ENCODE data around the gene FUBP3. TPM values are rescaled to one million over a fixed set of nuclear protein-coding genes. Genes with fewer than 3 reads are reported as not detected.

Gene FUBP3
- total RNA-seq, 4 donors from 2014 or later: 22.4 to 65.6 (median 38.6) TPM

DNA sequence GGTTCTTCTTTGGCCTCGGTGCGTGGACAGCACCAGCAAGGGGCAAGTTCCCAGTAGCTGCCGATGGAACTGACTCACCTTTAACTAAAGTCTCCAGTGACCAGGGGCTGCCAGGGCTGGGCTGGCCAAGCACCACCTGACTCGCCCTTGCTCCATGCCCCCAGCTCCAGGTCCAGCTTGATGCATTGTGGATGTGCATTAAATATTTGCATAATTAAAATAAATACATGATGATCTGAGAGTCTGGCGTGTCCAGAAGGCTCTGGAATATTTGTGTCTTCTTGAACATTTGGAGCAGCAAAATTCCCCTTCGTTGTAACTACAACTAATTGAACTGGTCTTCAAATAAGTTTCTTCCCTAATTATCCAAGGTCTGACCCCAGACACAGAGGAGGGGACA lies 75.5 kb downstream of the FUBP3 start:
- peaks cover 0 to 4% of the 10 kb centered on the region in 2 donors for H3K4me1 ChIP-seq
- no peak for DNase-seq
- intact Hi-C loops (cut with DNase I; ENCODE audit: low total_unique reads): no loop called here
- TF ChIP-seq CTCF (IDR thresholded peaks at IDR 0.05) (no peak), POLR2A (IDR thresholded peaks at IDR 0.05) (no peak)
- peaks cover 18 to 20% of the 10 kb centered on the region in 2 donors for H3K27me3 ChIP-seq
- H3K27ac ChIP-seq: no peak overlapping the region
- H3K36me3 ChIP-seq: no peaks in the 10 kb centered on the region
- no peaks in the 10 kb centered on the region for H3K9me3 ChIP-seq
- H3K4me3 ChIP-seq: no peak overlapping the region

DNA sequence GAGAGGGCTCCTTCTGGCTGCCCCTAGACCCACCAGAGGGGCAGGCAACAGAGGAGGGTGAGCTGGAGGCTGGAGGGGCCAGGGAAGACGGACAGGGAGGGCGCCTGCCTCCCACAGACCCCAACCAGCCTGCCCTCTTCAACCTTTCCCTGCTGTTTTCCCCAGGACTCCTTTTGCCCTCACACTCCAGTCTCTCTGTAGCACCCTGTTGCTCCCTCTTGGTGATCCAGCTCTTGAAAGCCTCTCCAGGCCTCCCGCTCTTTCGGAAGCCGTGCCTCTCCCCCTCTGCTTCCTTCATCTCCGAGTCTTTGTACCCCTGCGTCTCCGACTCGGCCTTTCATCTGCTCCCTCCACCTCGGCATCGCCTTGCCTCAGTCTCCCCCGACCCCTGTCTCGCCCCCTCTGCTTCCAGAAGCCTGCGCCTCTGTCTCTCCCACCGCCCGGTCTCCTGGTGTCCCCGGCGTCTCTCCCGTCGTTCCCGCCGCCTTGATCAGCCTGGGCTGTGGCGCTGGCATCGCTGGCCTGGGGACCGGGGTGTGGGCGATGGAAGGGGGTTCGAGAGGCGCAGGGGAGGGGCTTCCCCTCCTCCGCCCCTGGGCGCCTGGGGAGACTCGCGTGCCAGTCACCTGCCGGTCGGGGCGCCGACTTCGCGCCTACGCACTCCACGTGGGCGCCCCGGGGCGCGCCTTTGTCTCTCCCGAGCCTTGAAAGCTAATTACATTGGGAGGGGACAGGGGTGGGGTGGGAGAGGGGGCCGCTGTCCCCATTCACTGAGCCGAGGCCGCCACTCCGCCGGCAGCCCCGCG lies 79.7 kb downstream of the FUBP3 start:
- no peak for DNase-seq
- no peak for TF ChIP-seq POLR2A (IDR thresholded peaks at IDR 0.05)
- no peak for TF ChIP-seq CTCF (IDR thresholded peaks at IDR 0.05)
- Histone ChIP-seq H3K4me1 (peaks cover 0 to 43% of the 10 kb centered on the region in 2 donors), H3K27me3 (peaks cover 48 to 54% of the 10 kb centered on the region in 2 donors), H3K4me3 (no peak overlapping the region), H3K36me3 (no peaks in the 10 kb centered on the region), H3K27ac (no peak overlapping the region), H3K9me3 (no peaks in the 10 kb centered on the region)
- intact Hi-C loops (cut with DNase I; ENCODE audit: low total_unique reads): no loop called here

- Histone ChIP-seq H3K27me3 (peaks cover 48 to 60% of the 10 kb centered on the region in 2 donors), H3K27ac (no peak overlapping the region), H3K9me3 (no peaks in the 10 kb centered on the region), H3K36me3 (no peaks in the 10 kb centered on the region), H3K4me3 (no peak overlapping the region), H3K4me1 (peaks cover 0 to 49% of the 10 kb centered on the region in 2 donors)
- no peak for DNase-seq
- TF ChIP-seq CTCF (IDR thresholded peaks at IDR 0.05): no peak
- no peak for TF ChIP-seq POLR2A (IDR thresholded peaks at IDR 0.05)
- intact Hi-C loops (cut with DNase I; ENCODE audit: low total_unique reads): no loop called here
Observed at GRCh38 chr9:130659699-130660248, 80.4 kb downstream of the FUBP3 start.

GRCh38 chr9:130660326-130660682 lies 80.9 kb downstream of the FUBP3 start:
- no peak for DNase-seq
- H3K4me1 ChIP-seq: peaks cover 0 to 55% of the 10 kb centered on the region in 2 donors
- TF ChIP-seq CTCF (IDR thresholded peaks at IDR 0.05): no peak
- no peak for TF ChIP-seq POLR2A (IDR thresholded peaks at IDR 0.05)
- intact Hi-C loops (cut with DNase I; ENCODE audit: low total_unique reads): no loop called here
- H3K27ac ChIP-seq: no peak overlapping the region
- peak overlapping the region in 1 of 2 donors; percentile 11 for H3K4me3 ChIP-seq
- H3K36me3 ChIP-seq: no peaks in the 10 kb centered on the region
- peaks cover 48 to 65% of the 10 kb centered on the region in 2 donors for H3K27me3 ChIP-seq
- H3K9me3 ChIP-seq: no peaks in the 10 kb centered on the region

All from uterus (tissue), 4 donors.